Globus pallidus (tissue), 1 donor: Measurements from ENCODE around the gene PTPRN.
A peak's percentile ranks its signal among the peaks of the same experiment; 100 is the strongest.
"Not testable (repeated sequence)": the region's sequence is repeated elsewhere in the genome, so short reads cannot be mapped to it uniquely, and the experiment has no call there.

ENCODE experiments used
- DNase-seq: peaks from one replicate; pipeline ENCODE4 v3.0.0-alpha.2; 2015; ENCODE audit warnings: low spot score

Gene PTPRN

DNA sequence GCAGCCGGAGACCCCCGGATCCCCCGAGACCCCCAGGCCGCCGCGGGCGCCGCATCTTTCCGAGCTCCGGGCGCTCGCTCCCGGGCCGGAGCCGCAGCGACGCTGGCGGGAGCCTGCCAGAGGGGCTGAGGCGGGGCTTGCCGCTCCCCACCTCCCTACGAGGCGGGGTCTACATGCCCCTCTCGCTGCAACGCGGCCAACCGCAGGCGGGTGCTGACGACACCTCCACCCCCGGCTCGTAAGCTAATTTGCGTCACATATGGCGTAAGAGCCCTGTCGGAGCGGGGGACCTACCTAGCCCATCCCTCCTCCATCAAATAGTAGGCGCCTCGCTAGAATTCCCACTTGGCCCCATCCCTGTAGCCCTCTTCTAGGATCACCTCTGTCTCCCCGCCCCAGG lies at the start of gene PTPRN:
PTPRN (minus strand) TSS at position 124 of the 400 bp plus-strand sequence; CDS start at position 55, 69 bp downstream.
- no peak for DNase-seq

DNA sequence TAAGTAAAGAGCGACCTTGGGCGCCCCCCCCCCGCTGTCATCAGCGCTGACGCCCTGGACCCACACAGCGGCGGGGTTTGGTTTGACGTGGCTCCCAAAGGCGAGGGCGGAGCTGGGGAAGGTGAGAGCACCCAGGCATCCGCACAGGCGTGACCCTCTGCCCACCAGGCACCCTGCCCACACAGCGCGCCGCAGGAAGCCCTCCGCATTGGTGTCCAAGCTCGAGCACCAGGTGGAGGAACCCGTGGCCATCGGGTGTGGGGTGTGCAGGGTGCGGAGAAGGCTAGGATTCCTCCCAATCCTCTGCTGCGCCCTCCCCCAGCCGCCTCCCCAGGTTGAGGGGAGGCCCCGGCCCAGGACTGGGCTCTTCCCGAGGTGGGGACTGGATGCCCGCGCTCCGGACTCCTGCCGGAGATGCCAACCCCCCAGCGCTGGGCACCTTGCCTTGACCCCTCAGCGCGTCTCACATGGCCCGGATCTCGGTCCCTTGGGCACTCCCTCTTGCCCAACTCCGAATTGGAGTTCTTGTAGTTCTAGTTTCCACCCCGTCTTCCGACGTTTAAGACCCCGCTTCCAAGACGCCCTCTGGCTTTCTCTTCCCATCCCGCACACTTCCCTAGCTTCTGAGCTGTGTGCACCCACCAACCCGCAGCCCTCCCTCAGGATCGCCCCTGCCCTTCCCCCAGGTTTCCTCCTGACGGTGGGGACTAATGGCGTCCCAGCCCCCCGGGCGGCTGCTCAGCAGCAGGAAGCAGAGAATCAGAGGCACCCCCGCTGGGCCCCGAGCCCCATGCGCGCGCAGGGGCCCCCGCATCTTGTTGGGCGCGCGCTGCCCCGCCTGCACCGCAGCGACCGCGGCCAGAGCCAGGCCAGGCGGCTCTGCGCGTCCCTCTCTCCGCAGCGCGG lies 49.2 kb upstream of the PTPRN start:
- DNase-seq = no peak

DNA sequence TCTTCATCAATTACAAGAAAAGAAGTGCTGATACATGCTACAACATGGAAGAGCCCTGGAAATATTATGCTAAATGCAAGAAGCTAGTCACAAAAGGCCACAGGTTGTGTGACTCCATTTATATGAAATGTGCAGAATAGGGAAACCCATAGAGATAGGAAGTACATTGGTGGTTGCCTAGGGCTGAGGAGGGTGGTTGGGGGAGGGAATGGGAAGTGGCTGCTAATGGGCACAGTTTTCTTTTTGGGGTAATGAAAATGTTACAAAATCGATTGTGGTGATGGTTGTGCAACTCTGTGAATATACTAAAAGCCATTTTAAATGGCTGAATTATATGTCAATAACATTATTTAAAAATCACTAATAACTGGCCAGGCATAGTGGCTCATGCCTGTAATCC lies 47.6 kb upstream of the PTPRN start:
- no peak for DNase-seq

DNA sequence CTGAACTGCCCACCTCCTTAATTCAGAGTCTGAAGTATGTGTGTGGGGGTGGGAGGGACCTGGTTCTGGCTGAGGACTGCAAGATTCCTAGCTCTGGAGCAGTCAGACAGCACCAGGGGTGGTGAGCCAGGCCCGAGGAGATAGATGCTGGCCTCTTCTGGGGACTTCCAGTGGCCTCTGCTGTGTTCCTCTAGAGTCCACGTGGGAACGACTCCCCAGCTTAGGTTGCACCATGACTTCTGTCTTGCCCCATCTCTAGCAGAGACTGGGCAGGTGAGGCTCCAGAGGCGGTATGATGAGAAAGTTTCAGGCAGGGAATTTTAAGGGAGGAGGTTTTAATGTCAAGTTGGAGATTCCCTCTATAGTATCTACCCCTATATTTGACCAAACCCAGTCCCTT lies 45.4 kb upstream of the PTPRN start:
- DNase-seq = no peak

DNA sequence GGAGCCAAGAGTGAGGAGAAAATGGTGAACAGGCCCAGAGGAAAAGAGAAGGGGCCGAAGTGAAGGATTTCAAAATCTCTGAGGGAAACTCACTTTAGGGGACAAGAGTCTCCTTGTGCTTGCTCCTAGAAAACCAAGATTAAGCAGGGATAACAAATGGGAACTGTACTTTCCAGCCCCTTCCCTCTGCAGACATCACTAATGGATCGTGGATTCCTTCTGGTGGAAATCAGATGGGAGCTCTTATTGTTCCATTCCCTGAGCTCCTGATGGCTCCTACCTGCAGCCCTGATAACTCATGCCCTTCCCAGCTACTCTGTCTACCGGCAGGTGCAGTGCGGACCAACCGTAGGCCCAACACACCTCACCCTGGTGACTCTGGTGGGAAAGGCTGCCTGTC lies 43.9 kb upstream of the PTPRN start:
- no peak for DNase-seq

DNA sequence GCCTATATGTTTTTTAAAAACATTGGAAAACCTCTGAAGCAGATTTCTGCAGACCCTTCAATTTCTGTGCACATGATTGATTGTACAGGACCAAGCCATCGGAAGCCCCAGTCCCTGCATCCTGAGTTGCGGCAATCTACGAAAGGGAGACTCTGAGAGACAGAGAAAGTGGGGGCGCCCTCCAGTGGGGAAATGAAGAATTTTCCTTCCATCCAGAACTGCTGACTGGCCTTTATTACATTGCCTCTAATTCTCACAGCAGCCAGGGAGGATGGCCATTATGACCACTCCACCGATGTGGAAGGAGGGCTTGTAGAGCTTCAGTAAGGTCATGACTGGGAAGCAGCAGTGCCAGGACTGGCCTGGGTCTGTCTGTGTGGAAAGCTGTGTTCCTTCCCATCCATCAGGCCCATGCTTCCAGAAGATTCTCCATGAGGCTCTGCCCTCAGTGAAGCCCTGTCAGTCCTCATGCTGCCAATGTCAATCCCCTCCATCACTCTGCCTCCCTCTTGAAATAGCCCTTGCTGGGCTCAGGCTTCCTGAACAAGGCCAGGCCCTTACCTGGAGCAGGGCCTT lies 43.3 kb upstream of the PTPRN start:
- DNase-seq = peak; percentile 41

DNA sequence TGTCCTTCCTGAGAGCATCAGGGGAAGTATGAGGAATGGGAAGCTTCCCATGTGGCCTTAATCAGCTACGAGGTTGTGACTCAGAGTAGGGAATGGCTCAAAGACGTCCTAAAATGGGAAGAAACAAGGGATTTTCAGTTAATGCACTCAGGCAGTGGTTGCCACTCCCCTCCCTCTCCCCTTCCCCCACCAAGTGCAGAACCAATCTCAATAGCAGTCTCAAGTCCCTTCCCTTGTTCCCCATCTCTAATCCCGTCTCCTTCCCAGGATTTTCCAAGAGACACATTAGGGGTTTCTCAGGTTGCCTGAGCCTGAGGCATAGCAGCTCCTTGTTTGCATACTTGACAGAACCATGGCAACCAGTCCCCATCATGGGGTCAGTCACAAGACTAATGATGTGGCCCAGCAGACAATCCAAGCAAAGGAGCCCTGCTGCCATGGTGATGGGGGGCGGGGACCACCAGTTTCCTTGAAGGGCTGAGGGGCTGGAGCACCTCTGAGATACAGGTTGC lies 41.6 kb upstream of the PTPRN start:
- DNase-seq = no peak

DNA sequence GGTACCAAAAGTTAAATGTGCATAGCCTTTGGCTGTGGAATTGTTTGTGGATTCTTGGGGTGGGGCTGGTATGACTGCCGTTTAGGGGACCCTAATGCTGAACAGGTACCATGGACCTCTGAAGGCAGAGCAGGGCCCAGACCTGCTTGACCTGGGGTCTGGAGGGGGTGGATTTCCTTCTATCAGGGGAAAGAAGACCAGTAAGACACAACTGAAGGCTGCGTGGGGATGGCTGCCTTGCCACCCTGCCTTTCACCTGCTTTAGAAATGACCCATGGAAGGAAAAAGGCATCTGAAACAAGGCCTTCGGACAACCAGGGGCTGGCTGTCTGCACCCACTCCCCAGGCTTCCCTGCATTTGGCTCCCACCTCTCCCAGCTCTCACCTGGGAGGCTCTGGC lies 41.0 kb upstream of the PTPRN start:
- DNase-seq = no peak

DNA sequence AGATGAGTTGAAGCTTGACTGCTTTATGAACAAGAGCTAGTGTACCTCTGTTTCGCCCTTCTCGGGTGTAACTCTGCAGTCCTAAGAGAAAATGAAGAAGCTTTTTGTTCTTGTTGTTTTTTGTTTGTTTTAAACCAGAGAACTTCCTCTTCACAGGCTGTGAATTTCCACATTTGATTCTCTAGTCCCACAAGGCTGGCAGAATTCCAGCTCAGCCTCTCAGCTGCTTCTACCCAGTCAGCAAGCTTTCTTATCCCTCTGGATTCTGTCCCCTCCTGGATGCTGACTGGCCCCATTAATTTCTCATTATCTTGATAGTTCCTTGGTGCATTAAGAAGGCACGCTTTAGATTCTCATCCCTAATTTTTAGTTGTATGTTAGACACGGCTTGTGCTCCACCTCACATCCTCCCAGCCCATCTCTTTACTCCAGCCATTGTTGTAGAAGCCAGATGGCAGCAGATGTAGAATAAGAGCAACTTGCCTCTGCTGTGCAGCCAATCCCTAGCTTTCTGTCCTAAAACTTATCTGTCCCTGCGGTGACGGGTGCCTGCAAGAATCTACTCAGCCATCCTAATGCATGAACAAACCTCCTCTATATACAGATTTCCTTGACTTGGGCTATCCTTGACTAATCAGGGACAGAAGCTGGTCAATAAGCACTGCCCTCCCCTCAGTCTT lies 35.7 kb upstream of the PTPRN start:
- peak; percentile 59 for DNase-seq

DNA sequence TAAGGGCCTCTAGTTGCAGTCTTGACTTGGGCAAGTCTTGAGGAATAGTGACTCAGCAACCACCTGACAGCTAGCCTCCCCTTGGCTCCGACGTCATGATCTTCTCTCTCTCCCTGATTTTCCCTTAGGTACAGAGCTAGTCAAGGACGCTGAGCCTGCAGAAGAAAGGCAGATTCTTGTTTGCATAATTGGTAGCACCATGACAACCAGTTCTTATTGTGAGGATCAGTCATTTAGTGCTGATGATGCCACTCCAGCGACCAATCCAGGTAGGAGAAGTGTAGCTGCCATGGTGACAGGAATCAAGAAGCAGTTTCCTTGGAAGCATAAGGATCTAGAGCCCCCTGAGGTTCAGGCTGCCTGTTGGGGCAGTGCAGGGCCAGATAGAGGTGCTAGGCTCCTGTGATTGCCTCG lies 26.2 kb upstream of the PTPRN start:
- DNase-seq = no peak

DNA sequence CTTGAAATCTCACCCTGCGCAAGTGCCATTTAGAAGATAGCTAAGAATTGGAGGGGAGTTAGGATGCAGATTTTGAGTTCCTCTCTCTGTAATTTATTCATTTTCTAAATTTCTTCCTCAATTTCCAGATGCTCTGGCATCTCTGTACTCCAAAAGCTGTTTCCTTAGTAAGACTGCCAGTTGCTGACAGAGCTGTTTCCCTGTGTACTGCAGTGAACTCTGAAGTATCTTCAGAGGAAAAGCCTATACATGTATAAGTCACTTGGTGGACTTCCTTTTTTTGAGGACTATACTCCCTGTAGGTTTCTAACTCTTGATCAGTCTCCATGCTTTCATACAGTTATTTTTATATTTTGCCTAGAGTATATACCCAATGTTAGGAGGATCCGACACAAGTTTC lies 24.9 kb upstream of the PTPRN start:
- DNase-seq = no peak

DNA sequence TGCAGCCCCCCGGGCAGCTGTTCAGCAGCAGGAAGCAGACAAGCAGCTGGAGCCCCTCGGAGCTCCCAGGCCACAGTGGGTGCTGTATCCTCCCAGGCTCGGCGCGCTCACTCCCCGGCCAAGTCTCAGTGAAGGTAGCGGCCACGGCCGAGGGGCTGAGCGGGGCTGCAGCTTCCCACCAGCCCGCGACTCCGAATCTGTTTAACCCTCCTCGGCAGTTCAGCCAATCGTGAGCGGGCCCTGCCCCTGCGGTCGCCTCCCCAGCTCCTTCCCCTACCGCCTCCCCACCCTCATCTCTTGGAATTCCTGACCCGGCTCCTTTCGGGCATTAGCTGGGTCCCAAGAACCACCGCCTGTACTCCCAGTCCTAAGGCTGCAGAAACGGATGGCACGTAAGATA lies 23.3 kb upstream of the PTPRN start, which contains the start of gene RESP18:
RESP18 (minus strand) TSS at position 203 of the 400 bp plus-strand sequence.
- DNase-seq = no peak

DNA sequence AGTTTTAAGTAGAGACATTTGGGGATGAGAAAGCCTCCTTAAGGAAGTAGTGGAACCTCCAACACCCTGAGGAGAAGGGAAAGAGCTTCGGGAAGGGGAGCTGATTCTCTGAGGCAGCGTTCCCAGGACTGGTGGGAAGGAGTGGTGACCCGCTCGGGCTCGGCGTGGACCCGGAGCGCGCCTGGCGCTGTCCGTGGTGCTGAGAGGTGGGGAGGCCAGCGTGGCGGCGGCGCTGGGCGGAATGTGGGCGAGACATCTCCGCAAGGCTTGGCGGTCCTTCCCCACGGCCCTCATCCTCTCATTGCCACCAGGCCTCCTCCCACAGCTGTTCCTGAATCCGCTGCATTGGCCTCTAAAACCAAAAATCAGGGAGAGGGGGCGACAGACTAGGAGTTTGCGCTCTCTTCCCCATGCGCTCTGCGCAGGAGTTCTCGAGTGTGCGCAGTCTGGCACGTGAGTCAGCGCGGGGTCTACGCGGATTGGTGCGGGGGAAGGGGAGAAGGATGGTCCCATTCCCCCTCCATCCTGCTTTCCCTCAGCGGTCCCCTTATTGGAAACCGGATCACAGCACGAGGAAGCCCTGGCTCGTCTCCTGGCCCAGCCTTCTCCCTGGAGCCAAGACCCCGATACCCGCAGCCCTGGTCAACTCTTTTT lies 22.5 kb upstream of the PTPRN start:
- DNase-seq = no peak

DNA sequence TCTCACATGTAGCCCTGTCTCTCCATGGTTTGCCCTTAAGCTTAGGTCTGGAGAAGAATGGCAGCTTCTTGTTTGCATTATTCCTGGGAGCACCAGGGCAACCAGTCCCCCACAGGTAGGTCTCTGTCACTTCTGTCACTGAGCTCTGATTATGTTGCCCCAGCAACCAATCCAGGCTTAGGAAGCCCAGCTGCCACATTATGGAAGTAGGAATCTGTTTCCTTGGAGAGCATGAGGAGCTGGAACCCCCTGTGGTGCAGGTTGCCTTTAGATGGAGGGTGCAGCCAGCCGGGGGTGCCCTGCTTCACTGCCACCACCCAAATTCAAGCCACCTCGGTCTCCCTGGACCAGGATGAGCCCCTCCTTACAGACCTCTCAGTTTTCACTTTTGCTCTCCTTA lies 18.5 kb upstream of the PTPRN start:
- DNase-seq = no peak

DNA sequence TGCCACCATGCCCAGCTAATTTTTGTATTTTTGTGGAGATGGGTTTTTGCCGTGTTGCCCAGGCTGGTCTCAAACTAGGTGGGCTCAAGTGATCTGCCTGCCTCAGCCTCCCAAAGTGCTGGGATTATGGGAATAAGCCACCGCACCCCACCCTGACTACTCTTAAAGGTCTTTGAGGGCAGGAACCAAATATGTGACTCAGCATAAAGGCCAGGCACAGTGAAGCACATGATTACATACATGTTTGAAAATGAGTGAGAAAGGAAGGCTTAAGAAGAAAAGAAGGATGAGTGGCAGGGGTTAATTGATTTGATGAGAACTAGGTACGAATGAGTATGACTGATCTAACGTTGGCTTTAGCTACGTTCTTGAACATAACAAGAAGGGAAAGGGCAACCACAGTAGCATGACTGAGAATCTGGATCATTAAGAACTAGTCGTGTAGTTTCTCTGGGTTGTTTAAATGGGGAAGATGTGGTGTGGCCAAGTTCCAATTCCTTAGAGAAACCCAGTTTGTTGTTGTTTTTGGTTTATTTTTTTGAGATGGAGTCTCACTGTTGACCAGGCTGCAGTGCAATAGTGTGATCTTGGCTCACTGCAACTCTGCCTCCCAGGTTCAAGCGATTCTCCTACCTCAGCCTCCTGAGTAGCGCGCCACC lies 16.6 kb upstream of the PTPRN start:
- DNase-seq = no peak

DNA sequence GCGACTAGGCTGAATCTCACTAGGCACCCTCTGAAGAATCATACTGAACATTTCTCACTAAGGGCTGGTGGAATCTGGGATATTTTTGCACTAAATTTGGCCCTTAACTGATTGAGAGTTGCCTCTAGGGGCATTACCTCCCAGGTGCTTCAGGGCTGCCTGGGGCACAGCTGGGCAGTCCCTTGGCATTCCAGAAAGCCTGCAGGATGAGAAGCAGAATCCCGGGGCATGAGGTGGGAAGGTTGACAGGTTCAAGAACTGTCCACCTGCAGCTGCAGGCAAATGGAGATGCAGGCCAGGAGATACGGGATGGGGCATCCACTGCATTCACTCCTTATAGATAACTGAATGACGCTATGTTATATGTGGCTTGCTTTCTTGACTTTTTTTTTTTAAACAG lies 15.9 kb upstream of the PTPRN start:
- DNase-seq = no peak

DNA sequence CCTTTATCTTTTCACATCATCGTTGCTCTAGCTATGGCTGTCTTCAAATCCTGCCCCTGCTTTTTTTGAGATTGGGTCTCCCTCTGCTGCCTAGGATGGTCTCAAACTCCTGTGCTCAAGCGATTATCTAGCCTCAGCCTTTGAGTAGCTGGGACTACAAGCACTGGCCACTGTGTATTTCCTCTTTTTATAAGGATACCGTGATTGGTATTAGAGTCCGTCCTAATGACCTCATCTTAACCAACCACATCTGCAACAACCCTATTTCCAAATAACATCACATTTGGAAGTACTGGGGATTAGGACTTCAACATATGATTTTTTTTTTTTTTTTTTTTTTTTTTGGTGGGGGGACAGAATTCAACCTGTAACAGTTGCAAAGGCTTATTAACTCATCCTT lies 14.2 kb upstream of the PTPRN start:
- no peak for DNase-seq

DNA sequence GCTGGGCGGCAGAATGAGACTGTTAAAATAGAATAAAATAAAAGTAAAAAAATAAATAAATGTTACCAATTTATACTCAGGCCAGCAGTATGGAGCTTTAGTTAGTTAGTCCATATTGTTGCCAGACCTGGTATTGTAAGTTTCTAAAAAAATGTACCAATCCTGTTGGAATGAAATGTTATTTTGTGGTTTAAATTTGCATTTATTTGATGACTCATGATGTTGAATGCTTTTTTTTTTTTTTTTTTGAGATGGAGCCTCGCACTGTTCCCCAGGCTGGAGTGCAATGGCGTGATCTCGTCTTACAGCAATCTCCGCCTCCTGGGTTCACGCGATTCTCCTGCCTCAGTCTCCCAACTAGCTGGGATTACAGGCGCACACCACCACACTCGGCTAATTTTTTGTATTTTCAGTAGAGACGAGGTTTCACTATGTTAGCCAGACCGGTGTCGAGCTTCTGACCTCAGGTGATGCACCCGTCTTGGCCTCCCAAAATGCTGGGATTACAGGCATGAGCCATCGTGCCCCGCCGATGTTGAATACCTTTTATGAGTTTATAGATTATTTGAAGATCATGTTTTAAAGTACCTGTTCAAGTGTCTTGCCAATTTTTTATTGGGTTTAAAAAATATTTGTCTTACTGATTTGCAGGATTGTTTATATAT lies 5.7 kb upstream of the PTPRN start:
- no peak for DNase-seq

DNA sequence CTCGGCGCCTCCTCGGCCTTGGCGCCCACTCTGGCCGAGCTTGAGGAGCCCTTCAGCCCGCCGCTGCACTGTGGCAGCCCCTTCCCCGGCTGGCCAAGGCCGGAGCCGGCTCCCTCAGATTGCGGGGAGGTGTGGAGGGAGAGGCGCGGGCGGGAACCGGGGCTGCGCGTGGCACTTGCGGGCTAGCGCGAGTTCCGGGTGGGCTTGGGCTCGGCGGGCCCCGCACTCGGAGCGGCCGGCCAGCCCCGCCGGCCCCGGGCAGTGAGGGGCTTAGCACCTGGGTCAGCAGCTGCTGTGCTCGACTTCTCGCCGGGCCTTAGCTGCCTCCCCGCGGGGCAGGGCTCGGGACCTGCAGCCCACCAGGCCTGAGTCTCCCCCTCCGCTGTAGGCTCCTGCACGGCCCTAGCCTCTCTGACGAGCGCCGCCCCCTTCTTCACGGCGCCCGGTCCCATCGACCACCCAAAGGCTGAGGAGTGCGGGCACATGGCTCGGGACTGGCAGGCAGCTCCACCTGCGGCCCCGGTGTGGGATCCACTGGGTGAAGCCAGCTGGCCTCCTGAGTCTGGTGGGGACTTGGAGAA lies 3.6 kb upstream of the PTPRN start:
- DNase-seq = not testable (repeated sequence)
